Activated T-cell treated with anti-CD3 and anti-CD28 coated beads, Interleukin-2, amount 50 U/mL, for 24 hours (primary cell): ENCODE results near the gene PRLR.

Experiments
- DNase-seq: peaks from one replicate; pipeline ENCODE4 v3.0.0-alpha.2; 2020
- H3K27ac Mint-ChIP-seq: 2 replicates; pipeline ENCODE4 v1.8.0; 2020; ENCODE audit warnings: mild to moderate bottlenecking, mixed read lengths
- H3K27me3 Mint-ChIP-seq: 2 replicates; pipeline ENCODE4 v1.8.0; 2020; ENCODE audit warnings: mixed read lengths
- H3K36me3 Mint-ChIP-seq: 2 replicates; pipeline ENCODE4 v1.8.0; 2020; ENCODE audit warnings: low read depth, mixed read lengths
- H3K4me1 Mint-ChIP-seq: 2 replicates; pipeline ENCODE4 v1.8.0; 2020; ENCODE audit warnings: low read depth, mixed read lengths
- H3K4me3 Mint-ChIP-seq: 2 replicates; pipeline ENCODE4 v1.8.0; 2020; ENCODE audit warnings: mild to moderate bottlenecking, moderate library complexity, mixed read lengths
- H3K9me3 Mint-ChIP-seq: 2 replicates; pipeline ENCODE4 v1.8.0; 2020; ENCODE audit warnings: mixed read lengths

Gene PRLR

GRCh38 chr5:35146406-35146805 lies 83.9 kb downstream of the PRLR start:
- Mint-ChIP-seq H3K27ac (no peak overlapping the region), H3K27me3 (peaks cover 24% of the 10 kb centered on the region), H3K36me3 (no peaks in the 10 kb centered on the region), H3K9me3 (no peaks in the 10 kb centered on the region), H3K4me3 (no peak overlapping the region), H3K4me1 (no peaks in the 10 kb centered on the region)
- no peak for DNase-seq

- no peak overlapping the region for H3K4me3 Mint-ChIP-seq
Observed at GRCh38 chr5:35145691-35146317, 84.5 kb downstream of the PRLR start.

GRCh38 chr5:35145012-35145411 lies 85.3 kb downstream of the PRLR start:
- H3K4me1 Mint-ChIP-seq: no peaks in the 10 kb centered on the region
- no peak for DNase-seq
- no peaks in the 10 kb centered on the region for H3K9me3 Mint-ChIP-seq
- H3K27me3 Mint-ChIP-seq: peaks cover 27% of the 10 kb centered on the region
- no peak overlapping the region for H3K27ac Mint-ChIP-seq
- H3K4me3 Mint-ChIP-seq: no peak overlapping the region
- no peaks in the 10 kb centered on the region for H3K36me3 Mint-ChIP-seq

More at GRCh38 chr5:35145691-35146317, 84.5 kb downstream of the PRLR start:
- no peaks in the 10 kb centered on the region for H3K9me3 Mint-ChIP-seq
- peaks cover 23% of the 10 kb centered on the region for H3K27me3 Mint-ChIP-seq
- no peak for DNase-seq
- no peaks in the 10 kb centered on the region for H3K36me3 Mint-ChIP-seq
- no peaks in the 10 kb centered on the region for H3K4me1 Mint-ChIP-seq
- H3K27ac Mint-ChIP-seq: no peak overlapping the region

GRCh38 chr5:35143841-35144240 lies 86.4 kb downstream of the PRLR start:
- Mint-ChIP-seq H3K4me3 (no peak overlapping the region), H3K9me3 (no peaks in the 10 kb centered on the region), H3K36me3 (no peaks in the 10 kb centered on the region), H3K27me3 (peaks cover 27% of the 10 kb centered on the region), H3K27ac (no peak overlapping the region), H3K4me1 (no peaks in the 10 kb centered on the region)
- DNase-seq: no peak

GRCh38 chr5:35141739-35142138 lies 88.5 kb downstream of the PRLR start:
- Mint-ChIP-seq H3K27ac (no peak overlapping the region), H3K36me3 (no peaks in the 10 kb centered on the region), H3K27me3 (peaks cover 40% of the 10 kb centered on the region), H3K4me1 (peaks cover under 1% of the 10 kb centered on the region), H3K4me3 (no peak overlapping the region), H3K9me3 (no peaks in the 10 kb centered on the region)
- no peak for DNase-seq

- Mint-ChIP-seq H3K27ac (no peak overlapping the region), H3K4me3 (no peak overlapping the region), H3K4me1 (peaks cover 12% of the 10 kb centered on the region), H3K9me3 (no peaks in the 10 kb centered on the region), H3K27me3 (peaks cover 55% of the 10 kb centered on the region), H3K36me3 (no peaks in the 10 kb centered on the region)
- no peak for DNase-seq
Observed at GRCh38 chr5:35138232-35138631, 92.1 kb downstream of the PRLR start.

GRCh38 chr5:35136386-35136785 lies 93.9 kb downstream of the PRLR start:
- Mint-ChIP-seq H3K9me3 (no peaks in the 10 kb centered on the region), H3K4me1 (peaks cover 12% of the 10 kb centered on the region), H3K36me3 (no peaks in the 10 kb centered on the region), H3K27ac (no peak overlapping the region), H3K27me3 (peaks cover 68% of the 10 kb centered on the region), H3K4me3 (no peak overlapping the region)
- DNase-seq: no peak

- Mint-ChIP-seq H3K4me3 (no peak overlapping the region), H3K27ac (no peak overlapping the region), H3K36me3 (no peaks in the 10 kb centered on the region), H3K9me3 (no peaks in the 10 kb centered on the region), H3K4me1 (peaks cover 17% of the 10 kb centered on the region), H3K27me3 (peaks cover 77% of the 10 kb centered on the region)
- DNase-seq: no peak
Observed at GRCh38 chr5:35135239-35135700, 95.0 kb downstream of the PRLR start.

- H3K36me3 Mint-ChIP-seq: no peaks in the 10 kb centered on the region
- H3K27ac Mint-ChIP-seq: no peak overlapping the region
- H3K4me1 Mint-ChIP-seq: peaks cover 26% of the 10 kb centered on the region
- no peak overlapping the region for H3K4me3 Mint-ChIP-seq
- H3K27me3 Mint-ChIP-seq: peaks cover 82% of the 10 kb centered on the region
- DNase-seq: no peak
- no peaks in the 10 kb centered on the region for H3K9me3 Mint-ChIP-seq
Observed at GRCh38 chr5:35134278-35135030, 95.8 kb downstream of the PRLR start.

- H3K27ac Mint-ChIP-seq: no peak overlapping the region
- peaks cover 89% of the 10 kb centered on the region for H3K27me3 Mint-ChIP-seq
- no peaks in the 10 kb centered on the region for H3K36me3 Mint-ChIP-seq
- DNase-seq: no peak
- no peak overlapping the region for H3K4me3 Mint-ChIP-seq
- peaks cover 34% of the 10 kb centered on the region for H3K4me1 Mint-ChIP-seq
- H3K9me3 Mint-ChIP-seq: no peaks in the 10 kb centered on the region
Observed at GRCh38 chr5:35133186-35133585, 97.1 kb downstream of the PRLR start.

- Mint-ChIP-seq H3K27ac (no peak overlapping the region), H3K36me3 (no peaks in the 10 kb centered on the region), H3K4me3 (no peak overlapping the region), H3K27me3 (peaks cover 90% of the 10 kb centered on the region), H3K9me3 (no peaks in the 10 kb centered on the region), H3K4me1 (peaks cover 34% of the 10 kb centered on the region)
- DNase-seq: no peak
Observed at GRCh38 chr5:35131723-35132122, 98.6 kb downstream of the PRLR start.

- Mint-ChIP-seq H3K27me3 (peaks cover 88% of the 10 kb centered on the region), H3K9me3 (no peaks in the 10 kb centered on the region), H3K27ac (peak overlapping the region; percentile 73), H3K4me3 (no peak overlapping the region), H3K4me1 (peaks cover 22% of the 10 kb centered on the region), H3K36me3 (no peaks in the 10 kb centered on the region)
- peak; percentile 49 for DNase-seq
Observed at GRCh38 chr5:35129921-35130485, 100.3 kb downstream of the PRLR start.

- Mint-ChIP-seq H3K4me1 (peaks cover 22% of the 10 kb centered on the region), H3K27me3 (peaks cover 82% of the 10 kb centered on the region), H3K4me3 (no peak overlapping the region), H3K9me3 (no peaks in the 10 kb centered on the region), H3K27ac (no peak overlapping the region), H3K36me3 (no peaks in the 10 kb centered on the region)
- DNase-seq: no peak
Observed at GRCh38 chr5:35129276-35129675, 101.0 kb downstream of the PRLR start.

GRCh38 chr5:35127006-35127405 lies 103.3 kb downstream of the PRLR start:
- H3K4me3 Mint-ChIP-seq: no peak overlapping the region
- H3K4me1 Mint-ChIP-seq: peaks cover 22% of the 10 kb centered on the region
- H3K27me3 Mint-ChIP-seq: peaks cover 74% of the 10 kb centered on the region
- H3K9me3 Mint-ChIP-seq: no peaks in the 10 kb centered on the region
- H3K27ac Mint-ChIP-seq: no peak overlapping the region
- DNase-seq: no peak
- no peaks in the 10 kb centered on the region for H3K36me3 Mint-ChIP-seq

GRCh38 chr5:35125746-35126145 lies 104.5 kb downstream of the PRLR start:
- no peak overlapping the region for H3K27ac Mint-ChIP-seq
- peaks cover 68% of the 10 kb centered on the region for H3K27me3 Mint-ChIP-seq

More at GRCh38 chr5:35125746-35126145, 104.5 kb downstream of the PRLR start:
- no peak for DNase-seq
- no peaks in the 10 kb centered on the region for H3K36me3 Mint-ChIP-seq
- H3K9me3 Mint-ChIP-seq: no peaks in the 10 kb centered on the region
- peaks cover 21% of the 10 kb centered on the region for H3K4me1 Mint-ChIP-seq
- no peak overlapping the region for H3K4me3 Mint-ChIP-seq
